Neural progenitor cell (in vitro differentiated cells): ENCODE results near the gene NIM1K.

Experiments used
- EZH2 ChIP-seq: fragments of 200-600 bp; sonication (generic); IDR thresholded peaks from 2 replicates; pipeline ENCODE4 v1.6.1; 2017; ENCODE audit warnings: antibody characterized with exemption, mild to moderate bottlenecking, moderate library complexity
- EZH2phosphoT487 ChIP-seq: fragments of 200-600 bp; sonication (generic); IDR thresholded peaks from 2 replicates; pipeline ENCODE4 v1.6.1; 2017; ENCODE audit warnings: antibody characterized with exemption
- TF ChIP-seq, protein P1 (sequence below): fragments of 200-600 bp; sonication (generic); IDR thresholded peaks from 2 replicates; pipeline ENCODE4 v1.5.1; 2017; ENCODE audit warnings: antibody characterized with exemption, mild to moderate bottlenecking

DNA sequence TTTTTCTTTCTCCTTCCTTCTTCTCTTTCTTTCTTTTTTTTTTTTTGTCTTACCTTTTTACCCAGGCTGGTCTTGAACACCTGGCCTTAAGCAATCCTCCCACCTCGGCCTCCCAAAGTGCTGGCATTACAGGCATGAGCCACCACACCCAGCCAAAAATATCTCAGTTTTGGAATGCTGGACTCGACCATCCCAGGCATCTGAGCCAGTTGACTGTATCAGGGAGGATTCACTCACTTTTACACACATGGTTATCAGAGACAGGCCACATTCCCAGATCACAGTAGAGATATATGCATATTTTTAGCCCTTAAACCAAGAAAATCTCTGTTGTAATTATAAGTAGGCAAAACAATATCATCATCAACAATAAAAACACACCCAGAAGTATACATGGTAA, 21.9 kb downstream of the NIM1K start:
- TF ChIP-seq EZH2 (no peak), EZH2phosphoT487 (no peak)
- TF ChIP-seq, protein P1, sequence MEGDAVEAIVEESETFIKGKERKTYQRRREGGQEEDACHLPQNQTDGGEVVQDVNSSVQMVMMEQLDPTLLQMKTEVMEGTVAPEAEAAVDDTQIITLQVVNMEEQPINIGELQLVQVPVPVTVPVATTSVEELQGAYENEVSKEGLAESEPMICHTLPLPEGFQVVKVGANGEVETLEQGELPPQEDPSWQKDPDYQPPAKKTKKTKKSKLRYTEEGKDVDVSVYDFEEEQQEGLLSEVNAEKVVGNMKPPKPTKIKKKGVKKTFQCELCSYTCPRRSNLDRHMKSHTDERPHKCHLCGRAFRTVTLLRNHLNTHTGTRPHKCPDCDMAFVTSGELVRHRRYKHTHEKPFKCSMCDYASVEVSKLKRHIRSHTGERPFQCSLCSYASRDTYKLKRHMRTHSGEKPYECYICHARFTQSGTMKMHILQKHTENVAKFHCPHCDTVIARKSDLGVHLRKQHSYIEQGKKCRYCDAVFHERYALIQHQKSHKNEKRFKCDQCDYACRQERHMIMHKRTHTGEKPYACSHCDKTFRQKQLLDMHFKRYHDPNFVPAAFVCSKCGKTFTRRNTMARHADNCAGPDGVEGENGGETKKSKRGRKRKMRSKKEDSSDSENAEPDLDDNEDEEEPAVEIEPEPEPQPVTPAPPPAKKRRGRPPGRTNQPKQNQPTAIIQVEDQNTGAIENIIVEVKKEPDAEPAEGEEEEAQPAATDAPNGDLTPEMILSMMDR: no peak
